OCI-LY3 (cell line): ENCODE measurements around the gene SFXN2.

ENCODE experiments used
- CTCF ChIP-seq: fragments of 200-600, 300-600 bp; sonication (generic); IDR thresholded peaks from 2 replicates; pipeline ENCODE4 v1.5.1; 2014; ENCODE audit warnings: antibody characterized with exemption, low read length, low read depth
- EZH2phosphoT487 ChIP-seq: fragments of 200-600 bp; shearing (Covaris generic); IDR thresholded peaks from 2 replicates; pipeline ENCODE4 v1.6.1; 2018; ENCODE audit warnings: antibody characterized with exemption, mixed run types, low read depth

- TF ChIP-seq CTCF (no peak), EZH2phosphoT487 (no peak)
These were observed 55.1 kb downstream of the SFXN2 start for GRCh38 chr10:102769375-102770107.
